C4-2B (cell line): ENCODE data around the gene STT3B.

Experiments used
- CTCF ChIP-seq: fragments of 450-650 bp; conservative IDR thresholded peaks from 2 replicates; pipeline ENCODE4 v1.5.1; 2017; ENCODE audit warnings: mild to moderate bottlenecking
- ZFX ChIP-seq: fragments of 450-650 bp; IDR thresholded peaks from 2 replicates; pipeline ENCODE4 v1.6.1; 2017

DNA sequence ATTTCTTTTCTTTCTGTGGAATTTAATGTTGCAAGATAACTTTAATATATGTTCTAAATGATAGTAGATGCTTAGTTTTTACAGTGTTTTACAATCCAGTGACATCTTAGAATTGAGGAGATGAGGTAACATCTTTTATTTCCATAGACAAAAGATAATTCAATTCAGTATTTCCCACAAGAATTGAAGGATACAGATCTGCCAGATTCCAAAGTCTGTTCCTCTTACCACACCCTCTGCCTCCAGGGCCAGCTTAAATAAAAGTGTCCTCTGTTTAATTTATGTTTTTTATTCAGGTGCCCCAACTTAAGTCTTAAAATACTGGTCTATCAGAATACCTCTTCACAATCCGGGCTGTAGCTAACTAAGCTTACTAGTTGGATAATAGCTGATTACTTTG is 6.5 kb downstream of the STT3B start:
- TF ChIP-seq CTCF (no peak), ZFX (no peak)
